Left renal pelvis (tissue), 4 donors: Measurements from ENCODE around the gene BTD. TPM values are rescaled to one million over a fixed set of nuclear protein-coding genes. Genes with fewer than 3 reads are reported as not detected.

ENCODE experiments used
- DNase-seq, 4 donors: peaks; one replicate each; pipeline ENCODE4 v3.0.0-alpha.2; 2013; ENCODE audit warnings: low read depth in 4 of 4, low spot score in 3 of 4
- polyA plus RNA-seq, 4 donors: library from polyadenylated mRNA; unstranded; fragments of 120-200 nt; gene quantifications; one replicate each; pipeline ENCODE4 v1.2.1, GENCODE V29; 2013; ENCODE audit not compliant: insufficient read length in 4 of 4

The BTD gene
- polyA plus RNA-seq, 4 donors: 15.0 to 22.4 (median 20.7) TPM

DNA sequence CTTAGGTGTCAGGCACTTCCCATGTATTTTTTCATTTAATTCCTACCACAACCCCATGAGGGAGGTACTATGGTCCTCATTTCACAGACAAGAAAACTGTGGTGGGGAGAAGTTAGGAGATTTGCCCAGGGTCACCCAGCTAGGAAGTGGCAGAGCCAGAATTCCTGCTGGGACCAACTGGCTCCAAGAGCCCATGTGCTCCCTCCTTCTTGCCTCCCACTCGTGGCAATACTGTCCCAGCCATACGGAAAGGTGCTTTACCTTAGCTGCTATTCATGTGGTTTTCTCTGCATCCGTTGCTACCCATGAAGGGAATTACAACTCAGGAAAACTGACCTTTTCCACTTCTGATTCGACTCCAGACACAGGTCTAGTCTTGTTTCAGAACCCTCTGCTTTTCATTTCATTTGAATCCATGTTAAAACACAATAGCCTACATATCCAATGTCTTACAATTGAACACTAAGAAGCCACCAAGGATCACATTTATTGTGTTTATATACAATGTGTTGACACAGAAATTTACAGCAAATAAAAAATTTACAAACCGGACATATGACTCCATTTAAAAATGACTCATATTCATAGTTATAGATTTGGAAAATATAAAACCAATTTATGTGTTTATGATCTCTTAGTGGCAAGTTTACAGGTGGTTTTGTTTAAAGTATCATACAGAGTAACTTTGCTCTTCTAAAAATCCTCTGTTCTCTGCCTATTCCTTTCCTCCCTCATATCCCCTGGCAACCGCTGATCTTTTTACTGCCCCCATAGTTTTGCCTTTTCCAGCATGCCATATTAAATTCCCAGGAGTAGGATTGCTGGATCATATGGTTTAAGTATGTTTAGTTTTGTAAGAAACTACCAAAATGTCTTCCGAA is 58.8 kb downstream of the BTD start:
- no peak for DNase-seq

- DNase-seq: no peak
Observed at GRCh38 chr3:15664144-15664543, 62.6 kb downstream of the BTD start.

- DNase-seq: no peak
Observed at GRCh38 chr3:15665510-15666150, 64.1 kb downstream of the BTD start.

DNA sequence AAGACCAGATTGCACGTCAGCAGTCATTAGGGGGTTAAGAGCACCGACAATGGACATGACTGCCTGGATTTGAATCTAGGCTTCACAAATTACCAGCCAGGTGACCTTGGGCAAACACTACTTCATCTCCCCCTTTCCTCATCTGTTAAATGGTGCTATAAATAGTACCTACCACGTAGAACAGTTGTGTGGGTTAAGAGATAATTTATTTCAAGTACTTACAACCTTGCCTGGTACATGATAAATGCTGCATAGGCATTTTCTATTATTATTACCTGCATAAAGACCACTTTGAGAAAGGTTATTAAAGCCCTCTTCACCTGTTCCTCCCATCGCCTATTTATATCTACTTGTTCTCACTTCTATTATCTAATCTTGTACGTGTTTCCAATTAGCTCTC is 64.7 kb downstream of the BTD start:
- no peak for DNase-seq

DNA sequence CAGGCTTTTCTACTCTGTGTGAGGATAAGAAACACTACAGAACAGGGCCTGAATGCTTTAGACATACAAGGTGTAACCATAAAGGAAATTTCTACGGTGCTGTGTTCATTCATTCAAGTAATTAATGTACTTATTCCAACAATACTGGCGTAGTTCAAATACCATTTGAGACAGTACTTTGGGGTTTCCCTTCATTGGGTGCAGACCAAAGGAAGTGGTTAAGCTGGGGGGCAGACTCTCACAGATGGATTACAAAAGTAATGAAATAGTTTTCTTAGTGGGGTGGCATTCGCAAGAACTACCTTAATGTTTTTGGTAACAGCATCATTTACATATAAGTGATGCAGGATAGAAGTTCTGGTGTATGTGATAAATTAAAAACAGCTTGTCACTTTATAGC is 65.9 kb downstream of the BTD start:
- DNase-seq: no peak

DNA sequence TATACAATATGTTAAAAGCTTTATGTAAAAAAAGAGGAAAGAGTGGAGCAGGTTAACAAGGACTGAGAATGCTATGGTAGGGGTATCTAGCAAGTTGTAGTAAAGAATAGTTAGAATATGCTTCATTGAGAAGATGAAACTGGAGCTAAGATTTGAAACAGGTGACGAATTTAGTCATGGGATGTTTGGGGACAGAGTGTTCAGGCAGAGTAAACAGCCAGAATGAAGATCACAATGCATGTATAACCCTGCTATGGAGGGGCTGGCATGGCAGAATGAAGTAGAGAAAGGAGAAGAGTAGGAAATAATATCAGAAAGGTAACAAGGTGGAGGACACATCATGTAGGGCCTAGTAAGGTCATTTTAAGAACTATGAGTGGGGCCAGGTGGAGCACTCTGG is 72.0 kb downstream of the BTD start:
- DNase-seq: no peak

- DNase-seq: no peak
Observed at GRCh38 chr3:15676259-15676658, 74.7 kb downstream of the BTD start.

DNA sequence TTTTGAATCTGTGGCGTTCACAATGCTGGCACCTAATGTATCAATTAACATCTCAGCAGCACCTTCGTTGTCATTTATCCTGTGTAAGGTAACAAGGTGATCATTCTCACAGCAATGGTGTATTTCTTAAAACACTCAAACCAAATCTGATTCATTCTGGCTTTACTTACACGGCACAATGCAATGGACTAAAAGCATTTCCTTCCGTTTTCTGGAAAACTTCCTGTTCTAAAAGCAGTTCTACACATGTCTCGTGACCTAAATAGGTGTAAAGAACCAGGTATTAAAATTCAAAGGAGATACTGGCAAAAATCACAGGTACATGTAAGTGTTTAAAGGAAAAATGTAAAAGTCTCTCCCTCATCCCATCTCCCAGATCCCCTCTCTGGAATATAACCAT is 77.8 kb downstream of the BTD start:
- no peak for DNase-seq

GRCh38 chr3:15681668-15682067 is 80.1 kb downstream of the BTD start:
- DNase-seq: no peak

GRCh38 chr3:15682561-15683185 is 81.1 kb downstream of the BTD start:
- no peak for DNase-seq

GRCh38 chr3:15683253-15683652 is 81.7 kb downstream of the BTD start:
- DNase-seq: no peak

- no peak for DNase-seq
Observed at GRCh38 chr3:15685927-15686326, 84.4 kb downstream of the BTD start.

DNA sequence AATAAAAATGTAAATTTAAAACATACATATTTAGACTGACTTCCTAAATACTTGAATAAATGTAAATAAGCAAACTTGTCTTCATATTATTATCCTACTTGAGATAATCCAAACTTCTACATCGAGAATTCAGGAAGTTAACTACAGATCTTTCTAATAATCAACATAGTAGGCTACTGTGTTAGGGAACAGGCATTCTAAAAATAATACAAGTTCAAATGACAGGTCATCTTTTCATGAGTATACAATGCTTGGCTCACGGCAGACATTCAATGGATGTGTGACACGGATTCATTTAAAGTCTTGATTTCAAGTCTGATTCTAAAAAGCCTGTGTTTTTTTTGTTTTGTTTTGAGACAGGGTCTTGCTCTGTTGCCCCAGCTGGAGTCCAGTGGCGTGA is 88.7 kb downstream of the BTD start:
- DNase-seq: no peak

DNA sequence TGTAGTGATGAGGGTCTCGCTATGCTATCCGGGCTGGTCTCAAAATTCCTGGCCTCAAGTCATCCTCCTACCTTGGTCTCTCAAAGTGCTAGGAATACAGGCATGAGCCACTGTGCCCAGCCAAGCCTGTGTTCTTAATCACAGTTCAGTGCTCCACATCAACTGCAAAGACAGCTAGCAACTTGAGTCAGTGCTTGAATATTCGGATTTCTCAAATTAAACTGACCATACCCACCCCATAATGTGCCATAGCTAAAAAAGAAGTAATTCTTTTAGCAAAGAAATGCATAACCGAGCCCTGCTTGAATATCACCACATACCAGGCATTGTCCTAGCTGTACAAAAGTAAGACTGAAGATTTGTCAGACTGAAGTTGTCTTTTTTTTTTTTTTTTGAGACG is 89.2 kb downstream of the BTD start:
- no peak for DNase-seq

GRCh38 chr3:15693355-15693754 is 91.8 kb downstream of the BTD start:
- DNase-seq: no peak

DNA sequence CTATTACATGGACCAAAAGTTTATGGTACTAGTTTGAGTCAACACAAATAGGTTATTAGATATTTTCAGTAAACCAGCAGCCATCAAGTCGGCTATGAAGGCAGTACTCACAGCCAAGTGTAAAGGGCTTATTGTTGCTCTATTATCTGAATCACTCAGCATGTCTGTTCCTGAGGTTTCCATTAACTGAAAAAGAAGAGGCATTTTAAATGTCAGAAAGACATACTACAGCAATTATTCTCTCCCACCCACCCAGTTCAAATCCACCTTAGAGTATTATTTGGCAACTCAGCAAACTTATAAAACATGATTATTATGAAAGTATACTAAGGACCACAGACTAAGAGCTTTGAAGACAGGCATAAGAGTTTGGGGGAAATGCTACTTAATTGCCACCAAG is 93.1 kb downstream of the BTD start:
- DNase-seq: no peak

Other genes starting within 250 kb of the BTD start
- gene METTL6, start 174.2 kb upstream of the BTD start, polyA plus RNA-seq: 10 to 100 TPM; 21.1 to 29.1 (median 27.3) TPM
- 10 to 100 TPM; 10.8 to 21.1 (median 18.2) TPM for gene EAF1, start 174.1 kb upstream of the BTD start, polyA plus RNA-seq
- gene COLQ, start 80.0 kb upstream of the BTD start, polyA plus RNA-seq: 10 to 100 TPM in 1 of 4 donors, 1 to 10 TPM in 3; 4.7 to 10.2 (median 5.7) TPM
- 10 to 100 TPM; 15.4 to 21.8 (median 19.6) TPM for gene HACL1, start 176 bp upstream of the BTD start, polyA plus RNA-seq
- 10 to 100 TPM; 24.0 to 47.3 (median 44.3) TPM for gene ANKRD28, start 196.2 kb downstream of the BTD start, polyA plus RNA-seq